ENCODE results near the gene SMIM32.

SMIM32 gene

DNA sequence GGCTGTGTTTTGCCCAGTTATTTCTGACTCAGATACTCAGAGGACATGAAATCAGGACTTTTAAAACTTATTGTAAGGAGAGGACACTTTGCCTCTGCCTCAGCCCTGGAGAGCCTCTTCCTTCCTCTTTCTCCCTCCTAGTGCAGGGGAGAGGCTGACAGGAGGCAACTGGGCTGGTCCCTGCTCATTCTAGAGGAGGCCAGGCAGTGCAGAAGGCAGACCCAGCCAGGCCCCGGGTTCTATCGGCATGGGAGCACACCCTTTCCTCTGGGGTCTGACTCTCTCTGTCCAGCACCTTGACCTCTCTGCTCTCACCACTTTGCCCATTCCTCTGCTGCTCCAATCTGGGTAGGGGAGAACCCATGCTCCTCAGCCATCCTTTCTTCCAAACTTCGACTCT is 16.0 kb upstream of the SMIM32 start:
- DNase-seq (ENCODE audit: low read depth in 1 of 2, low spot score in 1 of 2): no peak

DNA sequence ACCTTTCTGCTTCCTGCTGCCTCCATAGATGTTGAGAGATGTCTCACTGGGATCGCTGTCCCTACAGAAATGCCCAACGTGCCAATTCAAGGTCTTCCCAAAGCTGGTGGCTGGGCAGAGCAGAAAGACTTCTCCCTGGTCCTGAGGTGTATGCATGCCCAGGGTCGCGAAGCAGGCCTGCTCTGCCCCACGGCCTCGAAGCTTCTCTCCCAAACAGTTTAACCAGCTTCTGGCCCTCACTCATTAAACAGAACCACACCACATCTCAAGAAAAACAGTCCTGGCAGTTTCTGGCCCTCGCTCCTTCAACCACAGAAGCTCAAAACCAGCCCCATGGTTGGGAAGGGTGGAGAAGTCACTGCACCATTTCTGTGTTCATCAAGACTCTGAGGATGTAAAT is 14.7 kb upstream of the SMIM32 start:
- DNase-seq (ENCODE audit: low read depth in 1 of 2, low spot score in 1 of 2): no peak

DNA sequence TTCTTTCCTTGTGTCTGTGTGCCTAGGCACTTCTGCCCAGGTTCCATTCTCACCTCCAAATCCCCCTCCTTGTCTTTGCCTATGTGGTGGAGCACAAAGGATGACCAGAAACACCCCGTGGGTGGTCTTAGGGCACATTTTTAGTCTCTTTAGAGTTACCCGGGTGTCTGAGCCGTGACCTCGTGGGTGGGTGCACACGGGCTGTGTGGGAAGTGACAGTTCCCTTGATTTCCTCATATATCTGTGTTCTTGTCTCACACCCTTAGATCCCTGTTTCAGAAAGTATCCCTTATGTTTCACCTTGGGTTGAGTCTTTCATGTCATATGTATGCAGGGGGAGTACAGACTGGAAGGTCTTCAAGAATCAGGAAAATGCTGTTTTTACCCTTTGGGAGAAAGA is 13.4 kb upstream of the SMIM32 start:
- DNase-seq (ENCODE audit: low read depth in 1 of 2, low spot score in 1 of 2): no peak

DNA sequence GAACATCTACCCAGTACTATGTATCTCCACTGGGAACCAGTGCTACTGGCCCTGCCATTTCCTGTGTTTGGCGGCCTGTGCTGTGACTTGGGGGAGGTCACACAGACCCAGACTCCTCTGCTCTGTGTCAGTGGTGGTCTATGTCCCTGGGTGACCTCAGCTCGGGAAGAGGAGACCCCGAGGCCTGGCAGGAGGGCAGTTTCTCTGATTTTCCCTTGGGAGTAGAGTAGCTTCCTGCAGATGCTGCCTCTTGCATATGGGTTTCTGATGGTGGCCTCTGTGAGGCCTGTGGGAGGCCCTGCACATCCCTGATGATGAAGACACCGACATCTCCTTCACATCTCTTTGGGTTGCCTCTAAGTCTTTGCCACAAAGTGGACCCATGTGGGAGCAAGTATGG is 13.0 kb upstream of the SMIM32 start:
- no peak for DNase-seq (ENCODE audit: low read depth in 1 of 2, low spot score in 1 of 2)

DNA sequence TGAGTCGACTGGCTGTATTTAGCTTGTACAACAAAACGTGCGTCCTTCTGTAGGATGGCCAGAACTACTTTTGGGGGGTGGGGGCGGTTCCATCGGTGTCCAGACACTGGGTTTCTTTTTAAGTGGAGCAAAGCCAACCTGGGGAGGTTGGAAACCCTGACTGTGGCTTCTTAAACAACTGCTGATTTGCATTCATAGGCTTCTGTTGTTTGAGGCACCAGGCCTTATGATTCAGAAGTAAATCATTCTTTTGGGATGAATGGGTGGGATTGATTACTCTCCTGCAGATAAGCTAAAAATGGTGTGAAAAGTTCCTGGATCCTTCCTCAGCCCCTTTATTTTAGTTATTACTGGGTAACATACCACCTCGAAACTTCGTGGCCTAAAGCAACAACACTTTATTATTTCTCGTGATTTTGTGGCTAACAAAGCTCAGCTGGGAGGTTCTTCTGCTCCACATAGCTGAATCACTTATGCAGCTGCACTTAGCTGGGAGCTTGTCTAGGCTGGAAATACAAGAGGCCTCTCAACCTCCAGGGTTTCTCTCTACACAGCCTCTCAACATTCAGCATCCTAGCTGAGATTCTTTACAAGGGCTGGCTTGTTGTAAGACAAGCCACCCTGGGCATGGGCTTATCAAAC is 12.2 kb upstream of the SMIM32 start:
- no peak for DNase-seq (ENCODE audit: low read depth in 1 of 2, low spot score in 1 of 2)

DNA sequence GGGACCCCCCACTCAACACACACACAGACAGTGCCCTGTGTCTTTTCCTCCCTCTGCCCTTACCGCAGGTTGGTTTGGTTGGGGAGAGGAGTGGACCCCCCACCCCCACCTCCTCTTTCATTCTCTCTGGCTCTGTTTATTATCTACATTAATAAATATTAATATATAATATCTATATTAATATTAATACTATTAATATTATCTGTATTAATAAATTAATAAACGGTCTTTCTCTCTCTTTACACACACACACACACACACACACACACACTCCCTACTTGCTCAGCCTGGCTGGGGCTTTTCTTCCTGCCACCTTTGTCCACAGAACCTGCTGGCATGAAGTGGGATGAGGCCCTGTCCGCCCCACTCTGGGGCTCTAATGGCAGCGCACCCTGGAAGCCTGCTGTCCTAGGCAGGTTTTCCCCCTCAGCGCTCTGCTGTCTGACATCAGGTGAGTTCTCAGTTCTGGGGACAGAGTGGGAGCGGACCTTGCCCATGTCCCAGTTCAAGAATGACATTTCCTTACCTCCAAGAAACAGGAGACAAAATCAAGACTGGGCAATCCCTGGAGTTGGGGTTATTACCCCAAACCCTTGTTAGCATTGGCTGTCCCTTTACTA is 10.5 kb upstream of the SMIM32 start:
- DNase-seq (ENCODE audit: low read depth in 1 of 2, low spot score in 1 of 2): no peak

DNA sequence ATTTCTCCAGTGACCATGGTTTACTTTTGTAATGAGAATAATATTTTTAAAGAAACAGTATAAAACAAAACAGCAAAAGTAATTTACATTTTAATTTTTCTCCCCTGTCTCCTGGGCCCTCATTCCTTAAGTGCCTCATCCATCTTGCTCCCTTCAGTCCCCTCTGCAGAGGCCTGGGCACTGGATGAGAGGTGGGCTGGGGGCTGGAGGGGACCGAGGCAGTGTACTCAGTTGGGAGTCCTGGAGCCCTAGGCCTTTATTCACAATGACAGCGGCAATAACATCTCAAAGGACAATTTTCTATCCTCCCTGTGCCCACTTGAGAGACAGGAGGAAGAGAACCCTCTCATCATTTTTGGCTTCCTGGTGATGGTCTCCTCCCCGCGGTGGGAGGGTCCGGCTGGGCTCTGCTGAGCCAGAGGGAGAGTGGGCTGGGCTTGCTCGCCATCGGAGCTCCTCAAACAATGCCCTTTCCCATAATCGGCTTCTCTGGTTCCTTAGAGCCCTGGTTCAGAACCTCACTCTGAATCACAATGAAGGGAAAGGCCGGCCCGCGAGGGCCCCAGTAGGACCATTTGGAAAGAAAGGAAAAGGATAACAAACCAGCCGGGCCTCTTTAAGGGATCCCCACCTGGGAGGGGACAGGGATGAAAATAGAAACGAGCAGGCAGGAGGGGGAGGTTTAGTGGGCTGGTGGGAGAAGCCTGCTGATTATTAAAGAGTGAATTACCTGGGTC is 9.7 kb upstream of the SMIM32 start:
- DNase-seq (ENCODE audit: low read depth in 1 of 2, low spot score in 1 of 2): no peak

DNA sequence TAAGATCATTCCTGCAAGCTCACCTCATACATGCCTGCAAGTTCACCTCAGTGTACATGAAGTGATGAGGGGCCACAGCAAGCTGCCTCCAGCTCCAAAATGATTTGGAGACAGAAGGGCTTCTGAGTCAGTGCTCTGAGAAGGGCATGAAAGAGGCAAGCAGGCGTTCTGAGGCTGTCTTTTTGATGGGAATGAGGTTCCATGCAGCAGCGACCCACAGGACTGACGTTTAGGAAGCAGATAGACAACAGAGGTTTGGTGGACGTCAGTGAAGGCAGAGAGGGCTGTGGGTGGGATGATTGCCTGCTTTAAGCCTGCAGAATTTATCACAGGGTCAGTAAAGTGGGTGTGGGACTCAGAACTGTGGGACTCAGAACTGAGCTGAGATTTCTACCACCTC is 8.9 kb upstream of the SMIM32 start:
- no peak for DNase-seq (ENCODE audit: low read depth in 1 of 2, low spot score in 1 of 2)

DNA sequence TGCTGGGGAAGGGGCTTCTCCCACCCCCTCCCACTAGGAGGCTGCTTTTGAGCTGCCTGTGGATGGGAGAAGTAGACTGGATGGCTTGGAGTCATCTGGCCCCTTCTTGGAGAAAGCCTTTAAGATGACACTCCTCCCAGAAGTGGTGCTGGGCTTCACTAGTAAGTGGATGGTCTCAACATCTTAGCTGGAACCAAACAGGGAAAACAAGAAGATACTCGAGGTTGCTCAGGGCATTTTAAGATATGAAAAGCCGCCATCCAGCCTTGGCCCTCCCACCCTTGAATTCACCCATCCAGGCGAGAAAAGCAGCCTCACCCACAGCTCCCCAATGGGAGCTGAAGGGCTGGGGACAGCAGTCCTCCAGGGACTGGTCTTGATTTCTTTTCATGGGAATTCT is 7.8 kb upstream of the SMIM32 start:
- DNase-seq (ENCODE audit: low read depth in 1 of 2, low spot score in 1 of 2): no peak

DNA sequence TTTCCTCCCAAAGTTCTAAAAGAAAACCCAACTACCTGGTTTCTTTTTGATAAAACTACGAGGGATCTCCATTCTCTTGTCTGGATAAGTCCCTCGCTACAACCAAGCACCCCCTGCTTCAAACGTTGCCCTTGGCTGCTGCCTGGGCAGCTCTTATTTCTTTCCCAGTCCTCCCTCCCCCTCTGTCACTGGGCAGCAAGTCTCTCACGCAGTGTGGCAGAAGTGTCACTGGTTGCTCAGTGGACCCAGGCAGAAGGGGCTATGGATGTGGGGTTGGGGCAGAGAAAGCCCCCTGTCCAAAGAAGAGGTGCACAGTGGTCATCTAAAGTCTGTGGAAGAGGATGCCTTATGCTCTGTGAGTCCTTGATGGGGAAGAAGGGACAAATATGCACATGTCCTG is 7.2 kb upstream of the SMIM32 start:
- no peak for DNase-seq (ENCODE audit: low read depth in 1 of 2, low spot score in 1 of 2)

DNA sequence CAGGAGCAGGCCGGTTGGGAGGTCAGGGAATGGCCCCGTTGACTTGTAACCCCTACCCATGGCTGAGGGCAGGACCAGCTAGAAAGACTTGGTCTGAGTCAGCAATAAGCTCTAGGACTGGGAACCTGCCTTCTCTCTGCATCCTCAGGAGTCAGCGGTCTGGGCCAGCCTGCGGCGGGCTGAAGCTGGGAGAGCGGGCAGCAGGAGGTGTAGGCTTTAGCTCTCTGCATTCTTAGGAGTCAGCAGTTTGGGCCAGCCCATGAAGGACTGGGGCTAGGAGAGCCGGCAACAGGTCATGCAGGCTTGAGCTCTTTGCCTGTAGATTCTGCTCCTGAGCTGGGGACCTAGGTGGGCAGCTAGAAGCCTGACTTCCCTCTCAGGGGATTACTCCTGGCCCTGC is 6.4 kb upstream of the SMIM32 start:
- no peak for DNase-seq (ENCODE audit: low read depth in 1 of 2, low spot score in 1 of 2)

DNA sequence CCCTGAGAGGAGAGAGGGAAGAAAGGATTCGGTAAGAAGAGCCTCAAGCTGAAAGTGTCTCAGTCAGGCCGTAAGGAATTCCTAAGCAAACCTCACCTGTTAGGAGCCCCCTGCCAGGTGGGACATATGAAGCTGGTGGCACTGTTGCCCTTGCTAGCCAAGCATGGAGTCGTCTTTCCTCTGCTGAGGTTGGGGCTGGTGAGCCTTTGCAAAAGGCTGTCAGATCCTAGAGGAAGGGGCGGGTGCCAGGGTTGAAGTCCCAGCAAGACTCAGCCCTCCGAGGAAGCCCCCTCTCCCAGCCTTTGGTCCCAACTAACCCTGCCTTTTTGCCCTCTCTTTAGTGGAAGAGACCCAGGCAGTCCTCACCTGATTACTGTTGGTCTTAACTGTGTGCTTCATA is 5.5 kb upstream of the SMIM32 start:
- no peak for DNase-seq (ENCODE audit: low read depth in 1 of 2, low spot score in 1 of 2)

DNA sequence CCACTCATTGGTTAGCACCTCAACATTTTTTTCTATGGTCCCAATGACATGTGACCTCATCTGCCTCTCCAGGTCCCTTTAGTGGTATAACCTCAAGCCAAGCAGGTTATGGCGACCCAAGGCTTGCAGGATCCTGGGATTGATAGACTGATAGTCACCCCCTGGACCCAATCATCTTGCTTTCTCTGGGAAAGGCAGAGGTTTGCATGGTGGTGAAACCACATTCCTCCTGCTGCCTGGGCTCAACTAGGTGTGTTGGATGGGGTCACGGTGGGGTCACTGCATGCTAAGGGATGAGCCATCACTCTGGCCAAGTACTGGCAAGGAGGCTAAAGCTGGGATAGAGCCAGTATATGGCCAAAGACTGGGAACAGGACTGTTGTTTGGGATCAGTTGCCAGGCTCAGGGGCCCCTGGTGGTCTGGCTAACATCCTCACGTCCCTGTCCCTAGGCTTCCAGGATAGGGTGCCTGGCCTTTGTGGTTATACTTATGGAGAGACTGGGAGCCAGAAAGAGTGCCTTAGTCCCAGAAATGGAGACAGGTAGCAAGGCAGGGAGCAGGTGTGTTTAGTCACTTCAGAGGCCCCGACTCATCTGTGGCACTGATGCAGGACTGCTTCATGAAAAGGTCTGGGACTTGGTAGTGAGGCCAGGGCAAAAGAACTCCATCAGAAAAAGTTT is 4.6 kb upstream of the SMIM32 start:
- DNase-seq (ENCODE audit: low read depth in 1 of 2, low spot score in 1 of 2): no peak

DNA sequence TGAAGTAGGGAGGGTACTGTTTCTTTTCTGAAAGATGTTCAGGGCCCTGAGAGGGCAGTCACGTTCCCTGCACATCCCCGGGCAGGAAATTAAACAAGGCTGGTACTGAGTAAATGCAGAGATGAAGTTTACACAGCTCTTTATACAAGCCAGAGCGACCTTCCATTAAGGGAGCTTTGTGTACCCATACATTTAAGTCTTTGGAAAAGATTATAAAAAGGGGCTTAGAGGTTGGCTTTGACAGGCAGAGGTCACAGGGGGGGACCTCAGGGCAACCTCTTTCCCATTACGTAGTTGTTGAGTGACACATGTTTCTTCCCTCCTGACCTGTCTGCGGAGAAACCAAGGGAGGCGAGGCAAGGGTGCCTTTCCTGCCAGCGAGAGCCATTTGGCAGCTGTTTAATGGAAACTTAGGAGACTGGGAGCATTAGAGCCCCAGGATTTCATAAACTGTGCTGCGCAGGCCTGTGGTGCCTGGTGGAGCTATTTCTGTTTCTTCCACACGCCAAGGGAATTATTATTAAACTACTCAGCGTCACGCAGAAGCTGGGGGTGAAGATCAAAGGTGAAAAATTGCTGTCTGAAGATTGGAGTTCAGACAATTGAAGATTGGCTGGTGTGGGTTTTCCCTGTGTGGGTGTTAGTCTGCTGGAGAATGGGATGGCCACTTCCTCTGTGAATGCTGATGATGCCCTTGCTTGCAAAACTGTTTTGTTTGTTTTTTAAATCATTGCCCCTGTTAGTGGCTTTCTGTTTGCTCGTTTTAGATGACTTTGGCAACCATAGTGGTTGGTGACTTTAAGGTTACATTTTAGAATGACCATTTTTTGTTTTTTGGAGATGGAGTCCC is 3.2 kb upstream of the SMIM32 start:
- no peak for DNase-seq (ENCODE audit: low read depth in 1 of 2, low spot score in 1 of 2)

DNA sequence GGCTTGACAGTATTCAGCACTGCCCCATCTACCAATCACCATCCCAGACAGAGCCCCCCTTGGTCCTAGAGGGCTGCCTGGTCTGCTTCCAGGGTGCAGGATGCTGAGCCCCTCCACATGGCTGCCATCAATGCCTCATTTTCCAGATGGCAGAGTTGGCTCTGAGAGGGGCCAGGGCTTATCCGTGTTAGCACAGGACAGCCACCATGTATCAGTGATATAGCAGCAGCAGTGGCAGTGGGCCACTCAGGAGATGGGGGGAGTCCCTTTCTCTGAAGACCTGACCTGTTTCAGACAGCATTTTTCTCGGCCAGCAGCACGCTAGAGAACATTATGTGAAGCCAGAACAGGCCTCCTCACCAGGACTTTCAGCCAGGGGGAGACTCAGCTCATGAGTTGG is 1.6 kb upstream of the SMIM32 start:
- DNase-seq (ENCODE audit: low read depth in 1 of 2, low spot score in 1 of 2): no peak

DNA sequence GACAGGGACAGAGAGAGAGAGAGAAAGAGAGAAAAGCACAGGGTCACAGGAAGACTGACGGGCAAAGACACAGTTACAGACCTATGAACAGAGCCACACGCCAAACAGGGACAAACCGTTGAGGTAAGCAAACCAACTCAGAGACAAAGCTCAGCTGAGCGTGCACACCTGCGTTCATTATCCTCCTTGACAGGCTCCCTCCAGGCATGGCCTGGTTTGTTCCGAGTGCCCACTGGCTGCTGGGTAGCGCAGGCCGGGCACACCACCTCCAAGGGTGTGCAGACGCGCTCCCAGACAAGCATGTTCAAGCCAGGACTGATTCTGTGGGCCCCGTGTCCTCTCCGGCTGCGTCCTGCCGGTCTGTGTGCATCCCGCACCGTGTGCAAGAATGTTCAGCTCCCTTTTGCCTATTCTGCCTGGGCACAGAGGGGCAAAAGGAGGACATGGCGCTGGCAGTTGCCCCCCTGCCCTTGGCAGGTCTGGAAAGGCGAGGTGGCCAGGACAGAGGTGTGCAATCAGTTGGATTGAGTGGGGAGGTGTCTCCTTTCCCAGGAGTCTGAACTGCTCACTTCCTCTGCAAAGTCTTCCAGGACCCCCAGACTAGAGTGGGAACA is 467 bp upstream of the SMIM32 start:
- no peak for DNase-seq (ENCODE audit: low read depth in 1 of 2, low spot score in 1 of 2)

DNA sequence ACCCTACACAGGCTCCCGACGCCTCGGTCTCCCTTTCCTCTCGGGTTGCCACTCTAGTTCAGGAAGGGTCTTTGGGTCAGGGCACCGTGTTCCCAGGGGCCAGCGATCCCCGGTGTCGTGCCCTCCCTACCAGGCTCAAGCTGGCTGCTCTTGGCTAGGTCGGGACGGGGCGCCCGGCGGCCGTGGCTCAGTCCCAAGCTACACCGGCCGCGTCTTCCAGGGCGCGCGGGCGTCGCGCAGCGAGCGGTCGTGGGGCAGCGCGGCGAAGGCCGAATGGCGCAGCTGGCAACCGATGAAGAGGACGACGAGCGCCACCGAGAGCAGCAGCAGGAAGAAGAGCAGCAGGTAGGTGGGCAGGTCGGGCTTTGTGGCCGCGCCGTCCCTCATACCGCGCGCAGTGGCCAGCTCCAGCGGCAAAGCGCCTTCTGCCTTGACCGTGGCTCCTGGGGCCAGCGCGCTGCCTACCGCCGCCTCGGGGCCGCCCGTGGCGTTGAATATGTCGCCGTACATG is 892 bp downstream of the SMIM32 start:
- no peak for DNase-seq (ENCODE audit: low read depth in 1 of 2, low spot score in 1 of 2)

DNA sequence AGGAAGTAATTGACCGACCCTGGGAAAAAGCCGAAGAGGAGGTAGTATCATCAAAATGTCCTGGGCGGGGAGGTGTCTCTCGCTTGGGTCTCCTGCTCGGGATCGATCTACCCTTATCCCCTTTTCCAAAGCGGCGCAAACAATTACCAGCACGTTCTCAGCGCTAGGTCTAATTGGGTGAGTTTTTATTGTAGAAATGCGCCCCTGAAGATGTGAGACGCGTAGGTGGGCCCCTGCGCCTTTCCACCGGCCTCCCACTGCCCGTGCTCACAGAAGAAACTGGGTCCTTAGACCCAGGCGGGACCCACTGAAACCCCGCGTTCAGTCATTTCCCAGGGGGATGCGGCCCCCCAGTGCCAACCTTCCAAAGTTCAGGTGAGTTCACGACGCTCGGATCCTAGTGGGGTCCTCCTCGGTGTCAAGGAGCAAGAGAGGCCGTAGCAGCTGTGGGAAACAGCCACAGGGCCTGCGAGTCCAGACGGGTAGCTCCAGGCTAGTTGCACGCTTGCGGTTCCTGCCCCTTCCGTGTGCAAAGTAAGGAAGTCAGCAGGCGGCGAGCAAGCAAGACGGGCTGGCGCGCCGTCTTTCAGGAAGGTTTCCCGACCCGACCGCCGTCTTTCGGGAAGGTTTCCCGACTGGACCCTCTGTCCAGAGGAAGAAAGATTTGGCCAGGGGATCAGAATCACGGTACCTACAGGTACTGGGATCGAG is 1.5 kb downstream of the SMIM32 start:
- DNase-seq (ENCODE audit: low read depth in 1 of 2, low spot score in 1 of 2): no peak

DNA sequence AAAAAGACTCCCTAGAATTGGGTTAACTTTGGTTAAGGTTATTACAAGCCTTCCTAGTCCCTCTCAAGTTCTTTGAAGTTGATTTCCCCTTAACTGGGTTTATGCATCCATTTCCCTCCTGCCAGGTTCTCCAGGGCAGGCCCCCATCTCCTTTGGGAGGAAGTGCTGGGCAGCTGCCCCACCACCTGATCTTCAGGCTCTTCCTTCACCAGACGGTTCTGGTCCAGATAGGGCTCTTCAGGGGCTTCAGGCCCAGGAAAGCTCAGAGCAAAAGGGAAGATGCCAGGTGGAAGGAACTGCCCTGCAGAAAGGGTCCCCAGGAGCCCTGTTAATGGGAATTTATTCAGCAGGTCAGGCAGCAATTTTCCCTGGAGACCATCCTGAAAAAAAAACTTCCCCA is 2.1 kb downstream of the SMIM32 start:
- DNase-seq (ENCODE audit: low read depth in 1 of 2, low spot score in 1 of 2): no peak

All from stimulated activated CD4-positive, alpha-beta T cell treated with anti-CD3 and anti-CD28 coated beads, Interleukin-15, amount 100 ng/mL, for 1 hour (primary cell).